Panc1 (cell line): ENCODE results near the gene APP. TPM values are rescaled to one million over a fixed set of nuclear protein-coding genes. Genes with fewer than 3 reads are reported as not detected.

Experiments
- ATAC-seq: fragments of 200-7000 bp; cut with Tn5 transposase; 2 replicates; pipeline ENCODE4 v1.9.1; 2020; ENCODE audit warnings: mild to moderate bottlenecking, moderate library complexity
- BruUV-seq: library from RNA; stranded (reverse); fragments of 400-500 nt; replicated peaks from 2 replicates; lab custom pipeline; 2021; lab: Mats Ljungman, UMichigan
- CTCF ChIA-PET: fragments of 300-600 bp; sonication (Branson Sonifier 250); formaldehyde crosslinking; loops from one replicate; lab custom pipeline; 2022; ENCODE audit warnings: antibody characterized with exemption; lab: Charles Lee
- POLR2A ChIA-PET: fragments of 300-600 bp; sonication (Branson Sonifier 250); formaldehyde crosslinking; loops from one replicate; lab custom pipeline; 2022; ENCODE audit warnings: antibody characterized with exemption; lab: Charles Lee
- DNase-seq: peaks from one replicate; pipeline ENCODE4 v3.0.0-alpha.2; 2010; ENCODE audit warnings: low read depth, low spot score
- H3K27ac ChIP-seq: 2 replicates; pipeline ENCODE4 v1.5.1; 2011; ENCODE audit warnings: mild to moderate bottlenecking, low read length, inconsistent platforms
- H3K27me3 ChIP-seq: fragments of 200-500 bp; sonication (Bioruptor generic); 2 replicates; pipeline ENCODE4 v1.6.0; 2014; ENCODE audit warnings: low read length, inconsistent platforms; ENCODE audit not compliant: control insufficient read depth, insufficient read depth
- H3K36me3 ChIP-seq: fragments of 200-500 bp; sonication (Bioruptor generic); 2 replicates; pipeline ENCODE4 v1.5.1; 2014; ENCODE audit warnings: inconsistent platforms, mild to moderate bottlenecking, low read length, moderate library complexity; ENCODE audit not compliant: control insufficient read depth, insufficient read depth
- H3K4me1 ChIP-seq: 2 replicates; pipeline ENCODE4 v1.5.1; 2011; ENCODE audit warnings: inconsistent platforms, mild to moderate bottlenecking, low read length, moderate library complexity; ENCODE audit not compliant: control insufficient read depth, insufficient read depth
- H3K4me3 ChIP-seq, 2 experiments: 2 replicates each; pipeline ENCODE4 v1.5.1; 2011 to 2012; ENCODE audit warnings: low read depth in 2 of 2, low read length in 2 of 2, mild to moderate bottlenecking in 2 of 2, inconsistent platforms in 1 of 2, moderate library complexity in 1 of 2
- H3K9me3 ChIP-seq: fragments of 200-500 bp; sonication (Bioruptor generic); 2 replicates; pipeline ENCODE4 v1.5.1; 2014; ENCODE audit warnings: low read depth, mild to moderate bottlenecking, inconsistent platforms, low read length, moderate library complexity; ENCODE audit not compliant: control insufficient read depth, insufficient read depth
- CTCF ChIP-seq: fragments of 450-650 bp; IDR thresholded peaks from 2 replicates; pipeline ENCODE4 v1.5.1; 2017; ENCODE audit warnings: mild to moderate bottlenecking
- POLR2AphosphoS5 ChIP-seq: IDR thresholded peaks from 2 replicates; pipeline ENCODE4 v1.6.1; 2012; ENCODE audit warnings: mild to moderate bottlenecking, low read depth, low read length, moderate library complexity
- SIN3A ChIP-seq: IDR thresholded peaks from 2 replicates; pipeline ENCODE4 v1.6.1; 2012; ENCODE audit warnings: low read depth, mild to moderate bottlenecking, low read length, moderate library complexity, borderline replicate concordance; ENCODE audit not compliant: insufficient read depth
- TCF7L2 ChIP-seq: IDR thresholded peaks from 2 replicates; pipeline ENCODE4 v1.6.1; 2011; ENCODE audit warnings: mild to moderate bottlenecking, low read depth, low read length, inconsistent platforms
- in situ Hi-C: cut with HindIII; loops from 2 replicates; pipeline ENCODE4 v1.10.0; 2016; ENCODE audit warnings: low sequenced_read_pairs, low pct_unique_long_range_greater_than_20kb
- intact Hi-C: fragments of 100-400 bp; cut with micrococcal nuclease; formaldehyde crosslinking; loops from one replicate; pipeline ENCODE4 v1.10.0; 2022; ENCODE audit not compliant: unreplicated experiment
- total RNA-seq: library from RNA; stranded (reverse); gene quantifications from one replicate; pipeline ENCODE4 v1.2.1, GENCODE V29; 2021; ENCODE audit not compliant: unreplicated experiment
- TF ChIP-seq, protein P1 (sequence below), 2 experiments: IDR thresholded peaks; 2 replicates each; pipeline ENCODE4 v1.6.1; 2011 to 2012; ENCODE audit warnings: low read depth in 2 of 2, control low read depth in 1 of 2, low read length in 1 of 2, mild to moderate bottlenecking in 1 of 2, moderate library complexity in 1 of 2; ENCODE audit not compliant: insufficient read depth in 1 of 2

APP gene
- total RNA-seq, 1 experiment from 2014 or later, result 542 TPM

GRCh38 chr21:25863031-25863430 lies 307.5 kb downstream of the APP start:
- Histone ChIP-seq H3K9me3 (no peaks in the 10 kb centered on the region), H3K36me3 (no peaks in the 10 kb centered on the region), H3K4me3 (no peak overlapping the region), H3K27ac (no peak overlapping the region), H3K4me1 (no peaks in the 10 kb centered on the region), H3K27me3 (no peaks in the 10 kb centered on the region)
- intact Hi-C loops (no loop called here), in situ Hi-C loops (no loop called here)
- POLR2A ChIA-PET, result no interaction called here
- TF ChIP-seq TCF7L2 (no peak), POLR2AphosphoS5 (no peak), CTCF (no peak), SIN3A (no peak)
- TF ChIP-seq, protein P1, sequence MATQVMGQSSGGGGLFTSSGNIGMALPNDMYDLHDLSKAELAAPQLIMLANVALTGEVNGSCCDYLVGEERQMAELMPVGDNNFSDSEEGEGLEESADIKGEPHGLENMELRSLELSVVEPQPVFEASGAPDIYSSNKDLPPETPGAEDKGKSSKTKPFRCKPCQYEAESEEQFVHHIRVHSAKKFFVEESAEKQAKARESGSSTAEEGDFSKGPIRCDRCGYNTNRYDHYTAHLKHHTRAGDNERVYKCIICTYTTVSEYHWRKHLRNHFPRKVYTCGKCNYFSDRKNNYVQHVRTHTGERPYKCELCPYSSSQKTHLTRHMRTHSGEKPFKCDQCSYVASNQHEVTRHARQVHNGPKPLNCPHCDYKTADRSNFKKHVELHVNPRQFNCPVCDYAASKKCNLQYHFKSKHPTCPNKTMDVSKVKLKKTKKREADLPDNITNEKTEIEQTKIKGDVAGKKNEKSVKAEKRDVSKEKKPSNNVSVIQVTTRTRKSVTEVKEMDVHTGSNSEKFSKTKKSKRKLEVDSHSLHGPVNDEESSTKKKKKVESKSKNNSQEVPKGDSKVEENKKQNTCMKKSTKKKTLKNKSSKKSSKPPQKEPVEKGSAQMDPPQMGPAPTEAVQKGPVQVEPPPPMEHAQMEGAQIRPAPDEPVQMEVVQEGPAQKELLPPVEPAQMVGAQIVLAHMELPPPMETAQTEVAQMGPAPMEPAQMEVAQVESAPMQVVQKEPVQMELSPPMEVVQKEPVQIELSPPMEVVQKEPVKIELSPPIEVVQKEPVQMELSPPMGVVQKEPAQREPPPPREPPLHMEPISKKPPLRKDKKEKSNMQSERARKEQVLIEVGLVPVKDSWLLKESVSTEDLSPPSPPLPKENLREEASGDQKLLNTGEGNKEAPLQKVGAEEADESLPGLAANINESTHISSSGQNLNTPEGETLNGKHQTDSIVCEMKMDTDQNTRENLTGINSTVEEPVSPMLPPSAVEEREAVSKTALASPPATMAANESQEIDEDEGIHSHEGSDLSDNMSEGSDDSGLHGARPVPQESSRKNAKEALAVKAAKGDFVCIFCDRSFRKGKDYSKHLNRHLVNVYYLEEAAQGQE (IDR thresholded peaks at IDR 0.05; ENCODE audit: insufficient read depth in 1 of 2, low read depth in 2 of 2, low read length in 1 of 2), result no peak
- no TSS peak for BruUV-seq
- no peak for DNase-seq
- ATAC-seq, result no peak
- CTCF ChIA-PET, result no interaction called here

DNA sequence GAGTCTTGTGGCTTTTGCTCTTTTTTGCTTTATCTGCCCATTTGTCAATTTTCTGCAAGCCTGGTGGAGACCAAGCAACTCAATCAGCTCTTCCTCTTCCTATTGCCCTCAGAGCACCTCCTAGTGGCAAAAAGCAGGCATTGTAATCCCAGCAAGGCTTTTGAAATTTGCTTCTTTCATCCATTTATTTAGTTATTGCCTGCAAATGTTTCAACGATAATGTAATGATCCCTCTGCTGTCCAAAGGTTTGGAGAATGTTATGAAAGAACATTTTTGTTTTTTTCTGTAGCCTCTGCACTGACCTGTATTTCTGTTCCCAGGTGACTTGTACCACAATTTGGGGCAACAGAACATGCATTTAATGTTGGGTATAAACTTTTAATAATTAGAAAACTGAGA lies 308.0 kb downstream of the APP start:
- ChIA-PET CTCF (no interaction called here), POLR2A (no interaction called here)
- DNase-seq (no peak), ATAC-seq (no peak)
- intact Hi-C loops (no loop called here), in situ Hi-C loops (no loop called here)
- BruUV-seq, result no TSS peak
- Histone ChIP-seq H3K9me3 (no peaks in the 10 kb centered on the region), H3K4me1 (no peaks in the 10 kb centered on the region), H3K4me3 (no peak overlapping the region), H3K27me3 (no peaks in the 10 kb centered on the region; the same call in 1 of the 2 replicates), H3K27ac (no peak overlapping the region), H3K36me3 (no peaks in the 10 kb centered on the region)
- peak; percentile 73 for TF ChIP-seq CTCF
- no peak for TF ChIP-seq SIN3A
- TF ChIP-seq, protein P1 (IDR thresholded peaks at IDR 0.05; ENCODE audit: insufficient read depth in 1 of 2, low read depth in 2 of 2, low read length in 1 of 2), result no peak
